ENCODE results near the gene CACNA2D3. TPM values are rescaled to one million over a fixed set of nuclear protein-coding genes. Genes with fewer than 3 reads are reported as not detected.

Gene CACNA2D3
- polyA plus RNA-seq, 2 of the 4 experiments (the other 2 are of a cell fraction) = 0.04 to 0.05 TPM

DNA sequence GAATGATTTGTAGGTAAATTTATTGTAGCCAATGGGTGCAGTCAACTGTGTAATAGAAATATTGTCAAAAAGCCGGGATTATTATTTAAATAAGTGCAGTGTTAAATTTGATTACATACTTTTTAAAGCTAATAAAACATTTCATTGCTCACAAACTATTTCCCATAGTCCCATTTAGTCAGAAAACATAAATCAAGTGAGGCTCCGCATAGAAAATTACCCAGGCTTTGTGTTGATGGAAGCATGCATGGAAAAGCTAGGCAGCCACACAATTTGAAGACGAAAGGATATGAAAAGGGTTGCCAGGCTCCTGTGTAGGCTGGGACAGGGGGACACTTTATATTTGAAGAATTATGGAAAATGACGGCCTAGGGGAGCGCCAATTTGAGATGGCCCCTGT lies 723.2 kb downstream of the CACNA2D3 start:
- Histone ChIP-seq H3K9me3 (no peaks in the 10 kb centered on the region), H3K27ac (no peak overlapping the region), H3K4me1 (no peaks in the 10 kb centered on the region), H3K4me3 (no peak overlapping the region), H3K4me2 (no peak overlapping the region)
- ChIA-PET POLR2A (no interaction called here), CTCF (interaction anchor here (0.6 kb wide), 1 partner anchor 9 kb away, joined by 3 read pairs; no protein-coding TSS in a partner anchor)
- ATAC-seq (no peak), FAIRE-seq (no peak), DNase-seq (ENCODE audit: low read depth in 1 of 2, low spot score in 1 of 2) (no peak)
- TF ChIP-seq RFX5 (IDR thresholded peaks at IDR 0.05) = no peak
- TF ChIP-seq RAD21 (conservative IDR thresholded peaks at IDR 0.05 in 1 of 2, IDR thresholded peaks at IDR 0.05 in 1 of 2) = no peak
- TF ChIP-seq RCOR1 (IDR thresholded peaks at IDR 0.05; ENCODE audit: low read depth, low read length) = no peak
- no peak for TF ChIP-seq ZC3H11A (IDR thresholded peaks at IDR 0.05)
- TF ChIP-seq EHF (CRISPR knock-in tag; IDR thresholded peaks at IDR 0.05) = no peak
- TF ChIP-seq, protein P1, sequence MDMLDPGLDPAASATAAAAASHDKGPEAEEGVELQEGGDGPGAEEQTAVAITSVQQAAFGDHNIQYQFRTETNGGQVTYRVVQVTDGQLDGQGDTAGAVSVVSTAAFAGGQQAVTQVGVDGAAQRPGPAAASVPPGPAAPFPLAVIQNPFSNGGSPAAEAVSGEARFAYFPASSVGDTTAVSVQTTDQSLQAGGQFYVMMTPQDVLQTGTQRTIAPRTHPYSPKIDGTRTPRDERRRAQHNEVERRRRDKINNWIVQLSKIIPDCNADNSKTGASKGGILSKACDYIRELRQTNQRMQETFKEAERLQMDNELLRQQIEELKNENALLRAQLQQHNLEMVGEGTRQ (IDR thresholded peaks at IDR 0.05) = no peak
- TF ChIP-seq HOXB13 (CRISPR knock-in tag; IDR thresholded peaks at IDR 0.05; ENCODE audit: low read depth) = no peak
- no peak for TF ChIP-seq HDAC2 (IDR thresholded peaks at IDR 0.05)
- TF ChIP-seq HEYL (CRISPR knock-in tag; IDR thresholded peaks at IDR 0.05) = no peak
- no peak for TF ChIP-seq RNF2 (IDR thresholded peaks at IDR 0.05; ENCODE audit: borderline replicate concordance, low read depth)
- no peak for TF ChIP-seq HOXA7 (CRISPR knock-in tag; IDR thresholded peaks at IDR 0.05)
- no peak for TF ChIP-seq ZSCAN20 (CRISPR knock-in tag; IDR thresholded peaks at IDR 0.05)
- TF ChIP-seq FOSL2 (IDR thresholded peaks at IDR 0.05) = no peak
- no peak for TF ChIP-seq FOSL2 (CRISPR knock-in tag; IDR thresholded peaks at IDR 0.05)
- no peak for TF ChIP-seq FOSB (CRISPR knock-in tag; IDR thresholded peaks at IDR 0.05)
- no peak for TF ChIP-seq CBX8 (IDR thresholded peaks at IDR 0.05)
- TF ChIP-seq RARB (CRISPR knock-in tag; IDR thresholded peaks at IDR 0.05) = no peak
- WGBS (ENCODE audit: missing lambda C conversion rate) = 8% methylated on average over 5 of the region's 5 CpGs

DNA sequence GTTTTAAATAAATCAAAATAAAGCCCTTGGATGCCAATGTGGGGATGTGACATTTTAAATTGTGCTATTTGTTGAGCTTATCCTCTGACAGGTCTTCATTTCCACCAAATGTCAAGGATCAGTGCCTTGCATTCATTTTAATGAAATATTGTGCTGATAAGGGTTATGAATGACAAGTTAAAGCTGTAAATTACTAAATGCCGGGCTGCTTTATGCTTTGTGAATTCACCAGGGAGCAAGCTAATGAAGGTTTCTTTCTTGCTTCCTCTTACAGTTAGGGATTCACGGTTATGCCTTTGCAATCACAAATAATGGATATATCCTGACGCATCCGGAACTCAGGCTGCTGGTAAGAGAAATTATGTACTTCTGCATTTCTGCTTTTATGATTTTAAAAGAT lies 723.8 kb downstream of the CACNA2D3 start:
- no peak for FAIRE-seq
- Histone ChIP-seq H3K27ac (no peak overlapping the region), H3K4me2 (no peak overlapping the region), H3K4me1 (no peaks in the 10 kb centered on the region), H3K9me3 (no peaks in the 10 kb centered on the region), H3K4me3 (no peak overlapping the region)
- TF ChIP-seq E2F6 (IDR thresholded peaks at IDR 0.05; ENCODE audit: borderline replicate concordance, low read depth) = no peak
- no peak for TF ChIP-seq HOXB13 (CRISPR knock-in tag; IDR thresholded peaks at IDR 0.05; ENCODE audit: low read depth)
- TF ChIP-seq SMC3 (IDR thresholded peaks at IDR 0.05) = no peak
- no peak for ATAC-seq
- POLR2A ChIA-PET = no interaction called here
- CTCF ChIA-PET = no interaction called here
- whole genome bisulfite sequencing (ENCODE audit: missing lambda C conversion rate) = 25% methylated on average over 4 of the region's 4 CpGs
- no peak for DNase-seq (ENCODE audit: low read depth in 1 of 2, low spot score in 1 of 2)

GRCh38 chr3:54847361-54847760 lies 725.0 kb downstream of the CACNA2D3 start:
- ATAC-seq (no peak), DNase-seq (ENCODE audit: low read depth in 1 of 2, low spot score in 1 of 2) (no peak), FAIRE-seq (no peak)
- Histone ChIP-seq H3K27ac (no peak overlapping the region), H3K4me2 (no peak overlapping the region), H3K4me1 (no peaks in the 10 kb centered on the region), H3K4me3 (no peak overlapping the region), H3K9me3 (no peaks in the 10 kb centered on the region)
- no peak for TF ChIP-seq FOXS1 (CRISPR knock-in tag; IDR thresholded peaks at IDR 0.05)
- TF ChIP-seq JUN (IDR thresholded peaks at IDR 0.05) = no peak
- no peak for TF ChIP-seq JUNB (IDR thresholded peaks at IDR 0.05)
- no peak for TF ChIP-seq NR3C1 (IDR thresholded peaks at IDR 0.05)
- no peak for TF ChIP-seq PBX3 (IDR thresholded peaks at IDR 0.05)
- TF ChIP-seq HEYL (CRISPR knock-in tag; IDR thresholded peaks at IDR 0.05) = no peak
- TF ChIP-seq TP53 (CRISPR knock-in tag; IDR thresholded peaks at IDR 0.05) = no peak
- TF ChIP-seq GATA3 (IDR thresholded peaks at IDR 0.05; ENCODE audit: borderline replicate concordance) = no peak
- no peak for TF ChIP-seq POLR2AphosphoS2 (conservative IDR thresholded peaks at IDR 0.05; ENCODE audit: low read length)
- no peak for TF ChIP-seq EHF (CRISPR knock-in tag; IDR thresholded peaks at IDR 0.05)
- 15% methylated on average over 4 of the region's 4 CpGs for WGBS (ENCODE audit: missing lambda C conversion rate)
- ChIA-PET POLR2A (no interaction called here), CTCF (interaction anchor here (1.4 kb wide), 1 partner anchor 9 kb away, joined by 4 read pairs; no protein-coding TSS in a partner anchor)

Data from A549 (cell line).